H9 (cell line): ENCODE measurements around the gene SPAG6. TPM values are rescaled to one million over a fixed set of nuclear protein-coding genes. Genes with fewer than 3 reads are reported as not detected.

Source experiments
- DNase-seq: peaks from one replicate; pipeline ENCODE4 v3.0.0-alpha.2; 2017
- H2AFZ ChIP-seq: one replicate; pipeline ENCODE4 v1.6.1; 2013; ENCODE audit warnings: mild to moderate bottlenecking, low read length, control low read depth, moderate library complexity
- H2AK5ac ChIP-seq: 2 replicates; pipeline ENCODE4 v1.6.1; 2013; ENCODE audit warnings: low read length, control low read depth, mixed read lengths; ENCODE audit not compliant: insufficient read length
- H2BK120ac ChIP-seq: one replicate; pipeline ENCODE4 v1.6.1; 2013; ENCODE audit warnings: low read depth, mild to moderate bottlenecking, low read length, control low read depth, inconsistent platforms; ENCODE audit not compliant: poor library complexity, severe bottlenecking
- H2BK12ac ChIP-seq: 2 replicates; pipeline ENCODE4 v1.6.1; 2013; ENCODE audit warnings: low read length, control low read depth, mixed read lengths, low read depth; ENCODE audit not compliant: insufficient read length
- H2BK15ac ChIP-seq: 2 replicates; pipeline ENCODE4 v1.6.1; 2013; ENCODE audit warnings: low read depth, low read length, control low read depth
- H2BK20ac ChIP-seq: one replicate; pipeline ENCODE4 v1.6.1; 2013; ENCODE audit warnings: low read depth, mild to moderate bottlenecking, low read length, control low read depth, inconsistent platforms; ENCODE audit not compliant: poor library complexity, severe bottlenecking
- H2BK5ac ChIP-seq: 2 replicates; pipeline ENCODE4 v1.6.1; 2013; ENCODE audit warnings: low read length, control low read depth, mixed read lengths; ENCODE audit not compliant: insufficient read length
- H3K14ac ChIP-seq: 2 replicates; pipeline ENCODE4 v1.6.1; 2013; ENCODE audit warnings: low read length, control low read depth; ENCODE audit not compliant: insufficient read depth
- H3K18ac ChIP-seq: 2 replicates; pipeline ENCODE4 v1.6.1; 2013; ENCODE audit warnings: low read depth, mild to moderate bottlenecking, mixed read lengths, low read length, control low read depth; ENCODE audit not compliant: insufficient read length
- H3K23ac ChIP-seq: 2 replicates; pipeline ENCODE4 v1.6.1; 2013; ENCODE audit warnings: low read length, control low read depth, mixed read lengths, low read depth; ENCODE audit not compliant: insufficient read length
- H3K23me2 ChIP-seq: 2 replicates; pipeline ENCODE4 v1.6.1; 2013; ENCODE audit warnings: low read depth, mild to moderate bottlenecking, mixed read lengths, low read length, control low read depth; ENCODE audit not compliant: insufficient read length, poor library complexity, severe bottlenecking
- H3K27ac ChIP-seq: 2 replicates; pipeline ENCODE4 v1.5.1; 2013; ENCODE audit warnings: low read length, control low read depth, mixed read lengths, low read depth; ENCODE audit not compliant: insufficient read length
- H3K27me3 ChIP-seq: 2 replicates; pipeline ENCODE4 v1.6.1; 2013; ENCODE audit warnings: low read length, control low read depth, inconsistent platforms; ENCODE audit not compliant: insufficient read depth
- H3K4ac ChIP-seq: 2 replicates; pipeline ENCODE4 v1.6.1; 2013; ENCODE audit warnings: low read depth, mild to moderate bottlenecking, control low read depth, inconsistent platforms, low read length, moderate library complexity
- H3K4me1 ChIP-seq: 2 replicates; pipeline ENCODE4 v1.6.1; 2013; ENCODE audit warnings: low read length, control low read depth, inconsistent platforms; ENCODE audit not compliant: insufficient read depth
- H3K4me2 ChIP-seq: 2 replicates; pipeline ENCODE4 v1.6.1; 2013; ENCODE audit warnings: low read length, control low read depth, mixed read lengths; ENCODE audit not compliant: insufficient read length, insufficient read depth
- H3K56ac ChIP-seq: 2 replicates; pipeline ENCODE4 v1.6.1; 2013; ENCODE audit warnings: low read depth, mild to moderate bottlenecking, mixed read lengths, low read length, control low read depth; ENCODE audit not compliant: insufficient read length
- H3K79me1 ChIP-seq: 2 replicates; pipeline ENCODE4 v1.6.1; 2013; ENCODE audit warnings: low read depth, mild to moderate bottlenecking, moderate library complexity, low read length, control low read depth, inconsistent platforms; ENCODE audit not compliant: insufficient read depth, poor library complexity, severe bottlenecking
- H3K79me2 ChIP-seq: 2 replicates; pipeline ENCODE4 v1.6.1; 2013; ENCODE audit warnings: low read length, control low read depth, inconsistent platforms; ENCODE audit not compliant: insufficient read depth
- H3K9ac ChIP-seq: 2 replicates; pipeline ENCODE4 v1.6.1; 2013; ENCODE audit warnings: low read length, control low read depth, mixed read lengths; ENCODE audit not compliant: insufficient read length; ENCODE audit errors: extremely low read depth
- H3K9me3 ChIP-seq: one replicate; pipeline ENCODE4 v1.6.1; 2013; ENCODE audit warnings: low read depth, low read length, inconsistent platforms; ENCODE audit not compliant: control insufficient read depth
- H3T11ph ChIP-seq: one replicate; pipeline ENCODE4 v1.6.1; 2013; ENCODE audit warnings: mild to moderate bottlenecking, low read length, control low read depth, inconsistent platforms
- H4K20me1 ChIP-seq: one replicate; pipeline ENCODE4 v1.6.1; 2013; ENCODE audit not compliant: control insufficient read depth, insufficient read length, insufficient read depth
- H4K5ac ChIP-seq: 2 replicates; pipeline ENCODE4 v1.6.1; 2013; ENCODE audit warnings: low read depth, mild to moderate bottlenecking, mixed read lengths, low read length, control low read depth; ENCODE audit not compliant: insufficient read length
- H4K8ac ChIP-seq: replicated peaks from 2 replicates; pipeline ENCODE4 v1.6.1; 2013; ENCODE audit warnings: low read length, control low read depth, mixed read lengths, low read depth; ENCODE audit not compliant: insufficient read length
- H4K91ac ChIP-seq: 2 replicates; pipeline ENCODE4 v1.6.1; 2013; ENCODE audit warnings: low read depth, mild to moderate bottlenecking, moderate library complexity, mixed read lengths, low read length, control low read depth; ENCODE audit not compliant: insufficient read length
- H3K27ac Mint-ChIP-seq, 3 experiments: 2 replicates in 2 of 3; 3 replicates in 1 of 3; pipeline ENCODE4 v1.8.0; 2020 to 2021; ENCODE audit warnings: mixed read lengths in 3 of 3, mild to moderate bottlenecking in 1 of 3, moderate library complexity in 1 of 3
- H3K27me3 Mint-ChIP-seq: 2 replicates; pipeline ENCODE4 v1.8.0; 2021; ENCODE audit warnings: low read depth, mild to moderate bottlenecking, moderate library complexity, mixed read lengths
- H3K36me3 Mint-ChIP-seq, 3 experiments: 2 replicates in 2 of 3; 3 replicates in 1 of 3; pipeline ENCODE4 v1.8.0; 2020 to 2021; ENCODE audit warnings: low read depth in 3 of 3, mixed read lengths in 3 of 3; ENCODE audit not compliant: insufficient read depth in 1 of 3
- H3K4me1 Mint-ChIP-seq, 2 experiments: 2 replicates each; pipeline ENCODE4 v1.8.0; 2020; ENCODE audit warnings: mixed read lengths in 2 of 2
- H3K4me3 Mint-ChIP-seq, 2 experiments: 2 replicates in 1 of 2; 3 replicates in 1 of 2; pipeline ENCODE4 v1.8.0; 2020 to 2021; ENCODE audit warnings: mild to moderate bottlenecking in 2 of 2, mixed read lengths in 2 of 2, moderate library complexity in 1 of 2
- H3K9me3 Mint-ChIP-seq, 2 experiments: 2 replicates in 1 of 2; 3 replicates in 1 of 2; pipeline ENCODE4 v1.8.0; 2020; ENCODE audit warnings: mild to moderate bottlenecking in 2 of 2, mixed read lengths in 2 of 2, moderate library complexity in 1 of 2
- CTCF ChIP-seq: fragments of 200-600 bp; sonication (generic); conservative IDR thresholded peaks from 3 replicates; pipeline ENCODE4 v1.8.0; 2021; ENCODE audit warnings: antibody characterized with exemption, mild to moderate bottlenecking
- WGBS: extraction: QIAGEN DNeasy Blood & Tissue Kit; methylation state at CpG from one replicate; pipeline ENCODE4 v1.1.7; 2013; ENCODE audit warnings: missing lambda C conversion rate, low lambda C conversion rate, mixed read lengths; ENCODE audit not compliant: insufficient read length; ENCODE audit errors: extremely low coverage; 5-methylcytosine and 5-hydroxymethylcytosine counted together
- total RNA-seq: library from RNA; stranded (reverse); gene quantifications from 2 replicates; pipeline ENCODE4 v1.2.1, GENCODE V29; 2021

Gene SPAG6
- total RNA-seq, 1 experiment from 2014 or later: 0.24 TPM

- H2AK5ac ChIP-seq: no peak overlapping the region
- H3K23ac ChIP-seq: no peak overlapping the region
- H2BK5ac ChIP-seq: no peak overlapping the region
- no peak overlapping the region for H2BK12ac ChIP-seq
- no peak overlapping the region for H2BK20ac ChIP-seq
- H3K79me2 ChIP-seq: no peaks in the 10 kb centered on the region
- no peak for DNase-seq
- H4K8ac ChIP-seq: no peak overlapping the region
- no peak overlapping the region for H3K4me2 ChIP-seq
- H2AFZ ChIP-seq: no peak overlapping the region
- Mint-ChIP-seq H3K4me1 (no peaks in the 10 kb centered on the region), H3K36me3 (no peaks in the 10 kb centered on the region), H3K27ac (no peak overlapping the region), H3K4me3 (no peak overlapping the region), H3K27me3 (no peaks in the 10 kb centered on the region; the same call in 1 of the 2 replicates), H3K9me3 (no peaks in the 10 kb centered on the region)
- H3K56ac ChIP-seq: no peak overlapping the region
- no peaks in the 10 kb centered on the region for H3K9me3 ChIP-seq
- TF ChIP-seq CTCF: no peak
- H3K4ac ChIP-seq: no peak overlapping the region
- H2BK15ac ChIP-seq: no peak overlapping the region
- no peak overlapping the region for H2BK120ac ChIP-seq
- no peak overlapping the region for H4K91ac ChIP-seq
- H3K27me3 ChIP-seq: no peaks in the 10 kb centered on the region
- H3K4me1 ChIP-seq: no peaks in the 10 kb centered on the region
- no peak overlapping the region for H3T11ph ChIP-seq
- H3K79me1 ChIP-seq: no peaks in the 10 kb centered on the region
- no peaks in the 10 kb centered on the region for H4K20me1 ChIP-seq
- H3K18ac ChIP-seq: no peak overlapping the region
- whole genome bisulfite sequencing: no CpG with 5 or more reads among the region's 1 CpG
- no peaks in the 10 kb centered on the region for H3K23me2 ChIP-seq
- no peak overlapping the region for H3K14ac ChIP-seq
- H3K9ac ChIP-seq: no peak overlapping the region
- H3K27ac ChIP-seq: no peak overlapping the region
- H4K5ac ChIP-seq: no peak overlapping the region
Observed at GRCh38 chr10:22367471-22367870, 22.2 kb downstream of the SPAG6 start.
